AML-193 (cell line): ENCODE results near the gene FAM120B.
"Not testable (repeated sequence)": the region's sequence is repeated elsewhere in the genome, so short reads cannot be mapped to it uniquely, and the experiment has no call there.

Experiments
- DNase-seq, 2 experiments: peaks; one replicate each; lab custom pipeline; 2025; lab: John Stamatoyannopoulos, UW

The FAM120B gene

GRCh38 chr6:170383466-170384035 lies 77.0 kb downstream of the FAM120B start:
- DNase-seq, result no peak

- no peak for DNase-seq
Measured at GRCh38 chr6:170385506-170385905, 78.9 kb downstream of the FAM120B start.

- DNase-seq, result no peak
Measured at GRCh38 chr6:170388113-170388512, 81.6 kb downstream of the FAM120B start.

- DNase-seq, result no peak
Measured at GRCh38 chr6:170393033-170393432, 86.5 kb downstream of the FAM120B start.

- DNase-seq, result no peak
Measured at GRCh38 chr6:170393807-170394399, 87.3 kb downstream of the FAM120B start.

GRCh38 chr6:170394980-170395379 lies 88.4 kb downstream of the FAM120B start:
- DNase-seq, result no peak

- not testable (repeated sequence) for DNase-seq
Measured at GRCh38 chr6:170398743-170399369, 92.3 kb downstream of the FAM120B start.

GRCh38 chr6:170399955-170400558 lies 93.5 kb downstream of the FAM120B start:
- DNase-seq, result not testable (repeated sequence)

- DNase-seq, result no peak
Measured at GRCh38 chr6:170402318-170403040, 95.9 kb downstream of the FAM120B start.

GRCh38 chr6:170403451-170403850 lies 96.9 kb downstream of the FAM120B start:
- no peak for DNase-seq

GRCh38 chr6:170404036-170404435 lies 97.5 kb downstream of the FAM120B start:
- no peak for DNase-seq

- no peak for DNase-seq
Measured at GRCh38 chr6:170404697-170405096, 98.1 kb downstream of the FAM120B start.

- DNase-seq, result no peak
Measured at GRCh38 chr6:170405311-170405975, 98.9 kb downstream of the FAM120B start.

- DNase-seq, result no peak
Measured at GRCh38 chr6:170407200-170407599, 100.6 kb downstream of the FAM120B start.

- no peak for DNase-seq
Measured at GRCh38 chr6:170407932-170408331, 101.4 kb downstream of the FAM120B start.

- DNase-seq, result not testable (repeated sequence)
Measured at GRCh38 chr6:170409746-170410145, 103.2 kb downstream of the FAM120B start.

- DNase-seq, result no peak
Measured at GRCh38 chr6:170410241-170410640, 103.7 kb downstream of the FAM120B start.

GRCh38 chr6:170415318-170415717 lies 108.8 kb downstream of the FAM120B start:
- DNase-seq, result no peak

GRCh38 chr6:170416303-170416702 lies 109.7 kb downstream of the FAM120B start:
- no peak for DNase-seq

- DNase-seq, result no peak
Measured at GRCh38 chr6:170416959-170417606, 110.5 kb downstream of the FAM120B start.

GRCh38 chr6:170417881-170418280 lies 111.3 kb downstream of the FAM120B start:
- DNase-seq, result no peak
